WERI-Rb-1 (cell line): Measurements from ENCODE around the gene PYGB.

Source experiments
- DNase-seq: peaks from one replicate; pipeline ENCODE4 v3.0.0-alpha.2; 2020
- H3K27ac ChIP-seq: fragments of 250-450 bp; sonication (Bioruptor Pico); 2 replicates; pipeline ENCODE4 v1.5.1; 2020; ENCODE audit warnings: mild to moderate bottlenecking, moderate library complexity
- H3K27me3 ChIP-seq: fragments of 250-450 bp; sonication (Bioruptor Pico); 2 replicates; pipeline ENCODE4 v1.5.1; 2021; ENCODE audit warnings: mild to moderate bottlenecking, low read depth, moderate library complexity; ENCODE audit not compliant: insufficient read depth, severe bottlenecking
- H3K36me3 ChIP-seq: fragments of 250-450 bp; sonication (Bioruptor Pico); 2 replicates; pipeline ENCODE4 v1.5.1; 2020; ENCODE audit warnings: mild to moderate bottlenecking, moderate library complexity
- H3K4me3 ChIP-seq: 2 replicates; pipeline ENCODE4 v1.5.1; 2011; ENCODE audit warnings: low read depth, mild to moderate bottlenecking, control low read depth, low read length
- H3K9me3 ChIP-seq: fragments of 250-450 bp; sonication (Bioruptor Pico); 2 replicates; pipeline ENCODE4 v1.5.1; 2021; ENCODE audit warnings: mild to moderate bottlenecking, moderate library complexity; ENCODE audit not compliant: severe bottlenecking
- TF ChIP-seq, protein P1 (sequence below): IDR thresholded peaks from 2 replicates; pipeline ENCODE4 v1.5.1; 2011; ENCODE audit warnings: low read depth, mild to moderate bottlenecking, control low read depth, inconsistent platforms, low read length

PYGB gene

DNA sequence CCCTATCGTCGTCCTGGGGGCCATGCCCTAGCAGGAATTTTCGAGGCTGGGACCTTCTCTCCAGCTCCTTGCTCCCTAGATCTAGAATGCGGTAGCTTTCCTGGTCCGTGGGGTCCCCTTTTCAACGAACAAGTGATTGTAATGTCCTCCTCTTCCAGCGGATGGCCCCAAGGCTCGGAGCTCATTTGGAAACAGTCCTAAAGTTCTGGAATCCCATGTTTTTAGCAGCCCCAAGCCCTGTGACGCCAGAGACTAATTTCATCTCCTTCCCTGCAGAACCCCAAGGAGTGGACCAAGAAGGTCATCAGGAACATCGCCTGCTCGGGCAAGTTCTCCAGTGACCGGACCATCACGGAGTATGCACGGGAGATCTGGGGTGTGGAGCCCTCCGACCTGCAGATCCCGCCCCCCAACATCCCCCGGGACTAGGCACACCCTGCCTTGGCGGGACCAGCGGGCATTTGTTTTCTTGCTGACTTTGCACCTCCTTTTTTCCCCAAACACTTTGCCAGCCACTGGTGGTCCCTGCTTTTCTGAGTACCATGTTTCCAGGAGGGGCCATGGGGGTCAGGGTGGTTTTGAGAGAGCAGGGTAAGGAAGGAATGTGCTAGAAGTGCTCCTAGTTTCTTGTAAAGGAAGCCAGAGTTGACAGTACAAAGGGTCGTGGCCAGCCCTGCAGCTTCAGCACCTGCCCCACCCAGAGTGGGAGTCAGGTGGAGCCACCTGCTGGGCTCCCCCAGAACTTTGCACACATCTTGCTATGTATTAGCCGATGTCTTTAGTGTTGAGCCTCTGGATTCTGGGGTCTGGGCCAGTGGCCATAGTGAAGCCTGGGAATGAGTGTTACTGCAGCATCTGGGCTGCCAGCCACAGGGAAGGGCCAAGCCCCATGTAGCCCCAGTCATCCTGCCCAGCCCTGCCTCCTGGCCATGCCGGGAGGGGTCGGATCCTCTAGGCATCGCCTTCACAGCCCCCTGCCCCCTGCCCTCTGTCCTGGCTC is 48.5 kb downstream of the PYGB start:
- Histone ChIP-seq H3K36me3 (peaks cover 61% of the 10 kb centered on the region), H3K27me3 (no peaks in the 10 kb centered on the region), H3K27ac (peak overlapping the region; percentile 66), H3K9me3 (no peaks in the 10 kb centered on the region), H3K4me3 (no peak overlapping the region)
- DNase-seq, result peak; percentile 67
- TF ChIP-seq, protein P1, sequence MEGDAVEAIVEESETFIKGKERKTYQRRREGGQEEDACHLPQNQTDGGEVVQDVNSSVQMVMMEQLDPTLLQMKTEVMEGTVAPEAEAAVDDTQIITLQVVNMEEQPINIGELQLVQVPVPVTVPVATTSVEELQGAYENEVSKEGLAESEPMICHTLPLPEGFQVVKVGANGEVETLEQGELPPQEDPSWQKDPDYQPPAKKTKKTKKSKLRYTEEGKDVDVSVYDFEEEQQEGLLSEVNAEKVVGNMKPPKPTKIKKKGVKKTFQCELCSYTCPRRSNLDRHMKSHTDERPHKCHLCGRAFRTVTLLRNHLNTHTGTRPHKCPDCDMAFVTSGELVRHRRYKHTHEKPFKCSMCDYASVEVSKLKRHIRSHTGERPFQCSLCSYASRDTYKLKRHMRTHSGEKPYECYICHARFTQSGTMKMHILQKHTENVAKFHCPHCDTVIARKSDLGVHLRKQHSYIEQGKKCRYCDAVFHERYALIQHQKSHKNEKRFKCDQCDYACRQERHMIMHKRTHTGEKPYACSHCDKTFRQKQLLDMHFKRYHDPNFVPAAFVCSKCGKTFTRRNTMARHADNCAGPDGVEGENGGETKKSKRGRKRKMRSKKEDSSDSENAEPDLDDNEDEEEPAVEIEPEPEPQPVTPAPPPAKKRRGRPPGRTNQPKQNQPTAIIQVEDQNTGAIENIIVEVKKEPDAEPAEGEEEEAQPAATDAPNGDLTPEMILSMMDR, result peak; percentile 75

DNA sequence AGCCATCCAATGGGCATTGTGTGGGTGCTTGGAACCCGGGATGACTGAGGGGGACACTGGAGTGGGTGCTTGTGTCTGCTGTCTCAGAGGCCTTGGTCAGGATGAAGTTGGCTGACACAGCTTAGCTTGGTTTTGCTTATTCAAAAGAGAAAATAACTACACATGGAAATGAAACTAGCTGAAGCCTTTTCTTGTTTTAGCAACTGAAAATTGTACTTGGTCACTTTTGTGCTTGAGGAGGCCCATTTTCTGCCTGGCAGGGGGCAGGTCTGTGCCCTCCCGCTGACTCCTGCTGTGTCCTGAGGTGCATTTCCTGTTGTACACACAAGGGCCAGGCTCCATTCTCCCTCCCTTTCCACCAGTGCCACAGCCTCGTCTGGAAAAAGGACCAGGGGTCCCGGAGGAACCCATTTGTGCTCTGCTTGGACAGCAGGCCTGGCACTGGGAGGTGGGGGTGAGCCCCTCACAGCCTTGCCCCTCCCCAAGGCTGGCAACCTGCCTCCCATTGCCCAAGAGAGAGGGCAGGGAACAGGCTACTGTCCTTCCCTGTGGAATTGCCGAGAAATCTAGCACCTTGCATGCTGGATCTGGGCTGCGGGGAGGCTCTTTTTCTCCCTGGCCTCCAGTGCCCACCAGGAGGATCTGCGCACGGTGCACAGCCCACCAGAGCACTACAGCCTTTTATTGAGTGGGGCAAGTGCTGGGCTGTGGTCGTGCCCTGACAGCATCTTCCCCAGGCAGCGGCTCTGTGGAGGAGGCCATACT is 49.4 kb downstream of the PYGB start:
- no peaks in the 10 kb centered on the region for H3K27me3 ChIP-seq
- H3K36me3 ChIP-seq, result peaks cover 55% of the 10 kb centered on the region
- no peak overlapping the region for H3K27ac ChIP-seq

DNA sequence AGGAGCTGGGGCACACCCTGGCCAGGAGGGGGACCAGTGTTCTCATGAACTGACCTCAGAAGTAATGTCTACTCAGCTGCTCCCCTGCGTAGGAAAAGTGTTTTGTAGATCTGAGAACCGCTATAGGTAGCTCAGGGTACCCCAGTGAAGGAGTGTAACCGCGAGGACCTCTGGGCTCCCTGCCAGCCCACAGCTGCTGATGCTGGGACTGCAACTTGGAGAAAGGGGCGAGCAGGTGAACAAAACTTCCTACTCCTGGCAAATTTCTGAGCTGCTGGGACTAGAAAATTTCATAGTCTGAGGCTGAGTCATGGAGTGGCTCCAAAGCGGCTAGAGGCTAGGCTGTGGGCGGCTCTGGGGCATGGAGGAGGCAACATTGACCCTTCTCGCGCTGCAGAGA is 51.9 kb downstream of the PYGB start:
- Histone ChIP-seq H3K9me3 (no peaks in the 10 kb centered on the region), H3K27me3 (no peaks in the 10 kb centered on the region), H3K36me3 (peaks cover 49% of the 10 kb centered on the region), H3K27ac (no peak overlapping the region), H3K4me3 (no peak overlapping the region)
- TF ChIP-seq, protein P1, result no peak
- no peak for DNase-seq

More for the DNA sequence above, 49.4 kb downstream of the PYGB start:
- Histone ChIP-seq H3K9me3 (no peaks in the 10 kb centered on the region), H3K4me3 (no peak overlapping the region)
- DNase-seq, result no peak
- TF ChIP-seq, protein P1, result no peak

DNA sequence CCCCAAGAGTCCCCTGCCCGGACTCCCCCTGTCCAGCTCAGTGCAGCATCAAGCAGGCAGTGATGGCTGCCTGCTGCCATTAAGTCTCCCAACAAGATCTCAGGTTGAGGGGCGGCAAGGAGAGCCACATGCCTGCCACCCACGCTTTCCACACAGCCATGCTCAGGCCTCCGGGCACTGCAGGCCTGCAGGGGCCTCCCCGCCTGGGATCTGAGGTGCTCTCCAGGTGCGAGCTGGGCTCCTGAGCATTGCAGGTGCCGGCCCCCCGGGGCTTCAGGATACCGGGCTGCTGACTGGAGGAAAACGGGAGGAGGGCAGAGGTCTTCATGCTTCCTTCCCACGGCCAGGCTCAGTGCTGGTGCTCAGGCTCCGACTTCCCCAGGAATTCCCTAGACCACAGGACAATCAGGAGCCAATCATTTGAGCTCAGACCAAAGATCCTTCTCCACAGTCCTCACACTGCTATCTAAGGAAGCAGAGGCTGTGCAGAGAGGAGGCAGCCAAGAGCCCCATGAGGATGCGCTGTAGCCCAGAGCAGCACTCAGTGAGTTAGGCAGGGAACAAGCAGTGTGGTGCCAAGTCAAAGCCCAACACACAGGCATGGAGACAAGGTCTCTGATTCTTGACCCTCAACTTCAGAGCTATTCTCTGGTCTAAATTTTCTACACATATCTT is 52.7 kb downstream of the PYGB start:
- DNase-seq, result no peak
- Histone ChIP-seq H3K9me3 (no peaks in the 10 kb centered on the region), H3K27ac (no peak overlapping the region), H3K4me3 (no peak overlapping the region), H3K36me3 (peaks cover 42% of the 10 kb centered on the region), H3K27me3 (no peaks in the 10 kb centered on the region)
- TF ChIP-seq, protein P1, result no peak

DNA sequence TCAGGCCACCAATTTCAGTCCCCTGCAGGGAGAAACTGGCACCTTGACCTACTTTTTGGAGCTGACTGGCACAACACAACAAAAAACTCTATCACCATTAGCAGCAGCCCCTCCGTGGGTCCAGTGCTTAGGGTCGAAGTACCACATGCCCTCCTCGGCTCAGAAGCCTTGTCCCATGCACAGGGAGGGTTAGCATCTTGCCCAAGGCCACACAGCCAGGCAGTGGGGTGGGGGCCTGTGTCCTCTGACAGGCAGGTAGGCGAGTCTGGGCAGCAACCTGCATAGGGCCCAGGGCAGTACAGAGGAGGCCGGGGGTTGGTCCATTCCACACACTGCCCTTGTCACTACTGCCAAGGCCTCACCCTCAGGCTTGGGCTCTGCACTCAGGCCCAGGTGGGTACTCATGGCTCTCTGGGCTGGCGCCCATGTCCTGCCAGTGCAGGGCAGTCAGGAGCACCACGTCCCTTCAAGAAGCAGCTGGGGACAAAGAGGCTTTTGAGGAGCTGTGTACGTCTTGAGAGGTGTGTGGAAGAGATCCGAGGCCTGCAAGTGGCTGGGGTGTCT is 53.6 kb downstream of the PYGB start:
- TF ChIP-seq, protein P1, result no peak
- Histone ChIP-seq H3K27ac (no peak overlapping the region), H3K27me3 (no peaks in the 10 kb centered on the region), H3K36me3 (peaks cover 36% of the 10 kb centered on the region), H3K4me3 (no peak overlapping the region), H3K9me3 (no peaks in the 10 kb centered on the region)
- no peak for DNase-seq
